ENCODE measurements around the gene SLC6A20.

The SLC6A20 gene

GRCh38 chr3:45779746-45780735 lies 16.3 kb downstream of the SLC6A20 start:
- no peak for DNase-seq (ENCODE audit: low read depth)
- H3K4me3 ChIP-seq (ENCODE audit: low read length), result no peak overlapping the region
- no peak for TF ChIP-seq CTCF (IDR thresholded peaks at IDR 0.05; ENCODE audit: insufficient read depth, low read depth, low read length, missing control alignments)

GRCh38 chr3:45778761-45779201 lies 17.6 kb downstream of the SLC6A20 start:
- H3K4me3 ChIP-seq (ENCODE audit: low read length), result no peak overlapping the region
- no peak for TF ChIP-seq CTCF (IDR thresholded peaks at IDR 0.05; ENCODE audit: insufficient read depth, low read depth, low read length, missing control alignments)

GRCh38 chr3:45777746-45778386 lies 18.5 kb downstream of the SLC6A20 start:
- no peak overlapping the region for H3K4me3 ChIP-seq (ENCODE audit: low read length)
- DNase-seq (ENCODE audit: low read depth), result no peak
- TF ChIP-seq CTCF (IDR thresholded peaks at IDR 0.05; ENCODE audit: insufficient read depth, low read depth, low read length, missing control alignments), result no peak

More at GRCh38 chr3:45778761-45779201, 17.6 kb downstream of the SLC6A20 start:
- DNase-seq (ENCODE audit: low read depth), result no peak

GRCh38 chr3:45777111-45777745 lies 19.1 kb downstream of the SLC6A20 start:
- no peak overlapping the region for H3K4me3 ChIP-seq (ENCODE audit: low read length)
- DNase-seq (ENCODE audit: low read depth), result no peak
- TF ChIP-seq CTCF (IDR thresholded peaks at IDR 0.05; ENCODE audit: insufficient read depth, low read depth, low read length, missing control alignments), result no peak

- H3K4me3 ChIP-seq (ENCODE audit: low read length), result no peak overlapping the region
- no peak for DNase-seq (ENCODE audit: low read depth)
- TF ChIP-seq CTCF (IDR thresholded peaks at IDR 0.05; ENCODE audit: insufficient read depth, low read depth, low read length, missing control alignments), result no peak
Observed at GRCh38 chr3:45776611-45777010, 19.7 kb downstream of the SLC6A20 start.

GRCh38 chr3:45776301-45776595 lies 20.1 kb downstream of the SLC6A20 start:
- no peak overlapping the region for H3K4me3 ChIP-seq (ENCODE audit: low read length)
- no peak for TF ChIP-seq CTCF (IDR thresholded peaks at IDR 0.05; ENCODE audit: insufficient read depth, low read depth, low read length, missing control alignments)
- no peak for DNase-seq (ENCODE audit: low read depth)
